SK-N-SH (cell line): ENCODE measurements around the gene ARIH2. TPM values are rescaled to one million over a fixed set of nuclear protein-coding genes. Genes with fewer than 3 reads are reported as not detected.

Experiments
- CTCF ChIA-PET: fragments of 300-600, 350-600 bp; formaldehyde crosslinking; extraction: SDS; loops from one replicate; lab custom pipeline; 2021; lab: Yijun Ruan, JAX
- POLR2A ChIA-PET: fragments of 350-600 bp; sonication (Branson Sonifier 250); formaldehyde crosslinking; extraction: SDS; loops from one replicate; lab custom pipeline; 2020; ENCODE audit warnings: antibody characterized with exemption, inconsistent platforms; lab: Yijun Ruan, JAX
- DNase-seq: peaks from one replicate; pipeline ENCODE4 v3.0.0; 2012
- H2AFZ ChIP-seq: fragments of 200-600 bp; sonication (generic); 2 replicates; pipeline ENCODE4 v1.8.1; 2016; ENCODE audit warnings: antibody characterized with exemption, mild to moderate bottlenecking, low read depth
- H3F3A ChIP-seq: fragments of 200-600 bp; sonication (generic); replicated peaks from 2 replicates; pipeline ENCODE3; 2016; ENCODE audit warnings: antibody characterized with exemption, mild to moderate bottlenecking; ENCODE audit not compliant: insufficient read depth
- H3K27ac ChIP-seq, 2 experiments: fragments of 200-500 bp in 1 of 2; fragments of 200-600 bp in 1 of 2; sonication (Bioruptor generic) in 1 of 2; sonication (generic), shearing (Covaris generic) in 1 of 2; 2 replicates each; pipeline versions ENCODE4 v1.5.1 to v1.6.1; 2014 to 2016; ENCODE audit warnings: low read depth in 2 of 2, inconsistent platforms in 1 of 2, low read length in 1 of 2, mild to moderate bottlenecking in 1 of 2, mixed read lengths in 1 of 2
- H3K27me3 ChIP-seq: fragments of 200-600 bp; sonication (generic), shearing (Covaris generic); 2 replicates; pipeline ENCODE4 v1.6.1; 2016; ENCODE audit warnings: mixed run types; ENCODE audit not compliant: insufficient read depth
- H3K36me3 ChIP-seq, 2 experiments: fragments of 200-500 bp in 1 of 2; fragments of 200-600 bp in 1 of 2; sonication (Bioruptor generic) in 1 of 2; sonication (generic) in 1 of 2; replicated peaks in 1 of 2; 2 replicates each; pipeline versions ENCODE3 to v1.5.1; 2014 to 2016; ENCODE audit warnings: low read length in 1 of 2, mild to moderate bottlenecking in 1 of 2; ENCODE audit not compliant: insufficient read depth in 2 of 2, control insufficient read depth in 1 of 2
- H3K4me1 ChIP-seq, 2 experiments: fragments of 200-500 bp in 1 of 2; fragments of 200-600 bp in 1 of 2; sonication (Bioruptor generic) in 1 of 2; sonication (generic), shearing (Covaris generic) in 1 of 2; 2 replicates each; pipeline versions ENCODE4 v1.5.1 to v1.6.1; 2014 to 2016; ENCODE audit warnings: low read depth in 1 of 2, low read length in 1 of 2, mixed run types in 1 of 2; ENCODE audit not compliant: insufficient read depth in 2 of 2, control insufficient read depth in 1 of 2
- H3K4me2 ChIP-seq: fragments of 200-600 bp; sonication (generic), shearing (Covaris generic); 2 replicates; pipeline ENCODE4 v1.6.1; 2017; ENCODE audit warnings: mixed run types
- H3K4me3 ChIP-seq, 2 experiments: fragments of 200-500 bp in 1 of 2; fragments of 200-600 bp in 1 of 2; sonication (Bioruptor generic) in 1 of 2; sonication (generic), shearing (Covaris generic) in 1 of 2; 2 replicates each; pipeline versions ENCODE4 v1.5.1 to v1.8.1; 2014 to 2016; ENCODE audit warnings: low read depth in 2 of 2, inconsistent platforms in 1 of 2, low read length in 1 of 2, mild to moderate bottlenecking in 1 of 2, mixed read lengths in 1 of 2, moderate library complexity in 1 of 2
- H3K79me2 ChIP-seq: fragments of 200-600 bp; sonication (generic); 2 replicates; pipeline ENCODE4 v1.8.1; 2017; ENCODE audit warnings: mild to moderate bottlenecking; ENCODE audit not compliant: insufficient read depth
- H3K9ac ChIP-seq: fragments of 200-600 bp; sonication (generic); 2 replicates; pipeline ENCODE4 v1.6.1; 2017; ENCODE audit warnings: mixed run types
- H3K9me2 ChIP-seq: fragments of 200-600 bp; sonication (generic); 2 replicates; pipeline ENCODE4 v1.6.1; 2017; ENCODE audit warnings: mixed run types
- H3K9me3 ChIP-seq: fragments of 200-600 bp; sonication (generic); 2 replicates; pipeline ENCODE4 v1.6.1; 2017; ENCODE audit warnings: mixed run types, mild to moderate bottlenecking, moderate library complexity
- H4K20me1 ChIP-seq: fragments of 200-600 bp; sonication (generic); 2 replicates; pipeline ENCODE4 v1.6.1; 2017; ENCODE audit warnings: mild to moderate bottlenecking, mixed run types; ENCODE audit not compliant: insufficient read depth
- CHD2 ChIP-seq: fragments of 150-350 bp; IDR thresholded peaks from 2 replicates; pipeline ENCODE4 v1.6.1; 2018; ENCODE audit warnings: low read length; ENCODE audit not compliant: partially characterized antibody
- FOXM1 ChIP-seq: IDR thresholded peaks from 2 replicates; pipeline ENCODE4 v1.4.0; 2012; ENCODE audit warnings: low read depth, mild to moderate bottlenecking
- GATA2 ChIP-seq: sonication (generic); formaldehyde crosslinking; IDR thresholded peaks from 2 replicates; pipeline ENCODE4 v1.5.0; 2020; ENCODE audit warnings: mild to moderate bottlenecking, missing genetic modification reagents
- IRF3 ChIP-seq: fragments of 150-350 bp; IDR thresholded peaks from 2 replicates; pipeline ENCODE4 v1.6.1; 2016; ENCODE audit warnings: mild to moderate bottlenecking, low read depth, low read length
- MEF2A ChIP-seq: IDR thresholded peaks from 2 replicates; pipeline ENCODE4 v1.4.0; 2012; ENCODE audit warnings: low read depth, borderline replicate concordance
- MXI1 ChIP-seq: IDR thresholded peaks from 2 replicates; pipeline ENCODE4 v1.6.1; 2012; ENCODE audit warnings: mild to moderate bottlenecking, low read depth, low read length, improper control_type of control experiment
- NFIC ChIP-seq: IDR thresholded peaks from 2 replicates; pipeline ENCODE4 v1.4.0; 2012; ENCODE audit warnings: borderline replicate concordance
- NRF1 ChIP-seq: IDR thresholded peaks from 2 replicates; pipeline ENCODE4 v1.6.1; 2012; ENCODE audit warnings: low read depth, mild to moderate bottlenecking, low read length
- PBX3 ChIP-seq: IDR thresholded peaks from 2 replicates; pipeline ENCODE4; 2012
- RAD21 ChIP-seq: IDR thresholded peaks from 2 replicates; pipeline ENCODE4 v1.6.1; 2012; ENCODE audit warnings: mild to moderate bottlenecking, low read length
- RCOR1 ChIP-seq: fragments of 150-350 bp; IDR thresholded peaks from 2 replicates; pipeline ENCODE4 v1.6.1; 2017; ENCODE audit warnings: antibody characterized with exemption, low read length
- REST ChIP-seq: IDR thresholded peaks from 2 replicates; pipeline ENCODE4 v1.6.1; 2012; ENCODE audit warnings: mild to moderate bottlenecking, low read depth, low read length, moderate library complexity
- RFX5 ChIP-seq: IDR thresholded peaks from 2 replicates; pipeline ENCODE4 v1.6.1; 2012; ENCODE audit warnings: mild to moderate bottlenecking, improper control_type of control experiment, low read length
- RXRA ChIP-seq: IDR thresholded peaks from 2 replicates; pipeline ENCODE4 v1.4.0; 2012; ENCODE audit warnings: low read depth, mild to moderate bottlenecking, borderline replicate concordance
- TAF1 ChIP-seq: IDR thresholded peaks from 2 replicates; pipeline ENCODE4 v1.6.1; 2012; ENCODE audit warnings: low read depth, mild to moderate bottlenecking, low read length, moderate library complexity, borderline replicate concordance
- TCF12 ChIP-seq: IDR thresholded peaks from 2 replicates; pipeline ENCODE4 v1.4.0; 2012
- TEAD4 ChIP-seq: IDR thresholded peaks from 2 replicates; pipeline ENCODE4 v1.4.0; 2012; ENCODE audit warnings: mild to moderate bottlenecking, borderline replicate concordance; ENCODE audit not compliant: insufficient read depth
- USF2 ChIP-seq: fragments of 150-350 bp; IDR thresholded peaks from 2 replicates; pipeline ENCODE4 v1.6.1; 2017; ENCODE audit warnings: antibody characterized with exemption, low read length, low read depth, borderline replicate concordance
- YY1 ChIP-seq: IDR thresholded peaks from 2 replicates; pipeline ENCODE4 v1.4.0; 2012; ENCODE audit warnings: low read depth, mild to moderate bottlenecking
- ZBTB33 ChIP-seq: IDR thresholded peaks from 2 replicates; pipeline ENCODE4 v1.4.0; 2012; ENCODE audit warnings: low read depth, borderline replicate concordance
- WGBS: methylation state at CpG from one replicate; pipeline ENCODE4 v1.1.6; 2017; ENCODE audit warnings: low lambda C conversion rate; 5-methylcytosine and 5-hydroxymethylcytosine counted together
- polyA plus RNA-seq, 3 experiments: library from polyadenylated mRNA; depleted of rRNA; stranded (reverse); fragments of >200 nt; gene quantifications; 2 replicates each; pipeline ENCODE4 v1.2.3, GENCODE V29; 2012

ARIH2 gene
- polyA plus RNA-seq, 1 of the 3 experiments (the other 2 are of a cell fraction) = 69.7 TPM

GRCh38 chr3:49013738-49014660 lies 95.4 kb downstream of the ARIH2 start (continued):
- TF ChIP-seq ZBTB33 (no peak), RXRA (no peak), YY1 (no peak), PBX3 (no peak), FOXM1 (no peak), NRF1 (no peak), IRF3 (no peak), MEF2A (no peak), RCOR1 (no peak), TCF12 (no peak)

GRCh38 chr3:49015072-49015471 lies 96.4 kb downstream of the ARIH2 start:
- CTCF ChIA-PET = interaction anchor here (0.9 to 14.2 kb wide), 5 partner anchors 9 to 117 kb away, joined by 3 to 114 read pairs (median 4); partner anchors contain the start of gene P4HTM
- TF ChIP-seq MXI1 (no peak), TAF1 (no peak), IRF3 (no peak), CHD2 (no peak), TEAD4 (no peak), RXRA (no peak), MEF2A (no peak), REST (no peak), TCF12 (no peak), GATA2 (no peak), RFX5 (no peak), NFIC (no peak), FOXM1 (no peak), RAD21 (no peak), USF2 (no peak)

More at GRCh38 chr3:49015072-49015471, 96.4 kb downstream of the ARIH2 start:
- Histone ChIP-seq H3K4me3 (no peak overlapping the region), H4K20me1 (peaks cover 51% of the 10 kb centered on the region), H3K36me3 (peaks cover 5 to 54% of the 10 kb centered on the region in 2 experiments), H3K27me3 (no peaks in the 10 kb centered on the region), H2AFZ (no peak overlapping the region), H3K9ac (no peak overlapping the region), H3K9me2 (no peaks in the 10 kb centered on the region), H3K79me2 (peaks cover 62% of the 10 kb centered on the region), H3K4me1 (peaks cover 0 to 23% of the 10 kb centered on the region in 2 experiments; a peak in 1 of 4 replicates), H3F3A (peaks cover 28% of the 10 kb centered on the region), H3K4me2 (no peak overlapping the region), H3K9me3 (no peaks in the 10 kb centered on the region), H3K27ac (no peak overlapping the region)
- WGBS = 83% methylated on average over 7 of the region's 8 CpGs
- POLR2A ChIA-PET = interaction anchor here (2.1 to 3.7 kb wide), 2 partner anchors 7 to 14 kb away, joined by 6 to 46 read pairs; partner anchors contain the start of genes IMPDH2 and WDR6
- no peak for DNase-seq
